ENCODE results near the gene CD4.
A peak's percentile ranks its signal among the peaks of the same experiment; 100 is the strongest.

Gene CD4

GRCh38 chr12:6765634-6766581, 23.4 kb upstream of the CD4 start, which contains the start of gene PTMS:
Gene PTMS, plus strand, starts transcription at chr12:6766363. Its CDS starts 343 bp downstream, at chr12:6766706.
- H3K4me3 ChIP-seq (ENCODE audit: low read length) = peak within 1 kb of the TSS; percentile 71
- DNase-seq (ENCODE audit: low read depth) = peak; percentile 88
- TF ChIP-seq, protein P1, sequence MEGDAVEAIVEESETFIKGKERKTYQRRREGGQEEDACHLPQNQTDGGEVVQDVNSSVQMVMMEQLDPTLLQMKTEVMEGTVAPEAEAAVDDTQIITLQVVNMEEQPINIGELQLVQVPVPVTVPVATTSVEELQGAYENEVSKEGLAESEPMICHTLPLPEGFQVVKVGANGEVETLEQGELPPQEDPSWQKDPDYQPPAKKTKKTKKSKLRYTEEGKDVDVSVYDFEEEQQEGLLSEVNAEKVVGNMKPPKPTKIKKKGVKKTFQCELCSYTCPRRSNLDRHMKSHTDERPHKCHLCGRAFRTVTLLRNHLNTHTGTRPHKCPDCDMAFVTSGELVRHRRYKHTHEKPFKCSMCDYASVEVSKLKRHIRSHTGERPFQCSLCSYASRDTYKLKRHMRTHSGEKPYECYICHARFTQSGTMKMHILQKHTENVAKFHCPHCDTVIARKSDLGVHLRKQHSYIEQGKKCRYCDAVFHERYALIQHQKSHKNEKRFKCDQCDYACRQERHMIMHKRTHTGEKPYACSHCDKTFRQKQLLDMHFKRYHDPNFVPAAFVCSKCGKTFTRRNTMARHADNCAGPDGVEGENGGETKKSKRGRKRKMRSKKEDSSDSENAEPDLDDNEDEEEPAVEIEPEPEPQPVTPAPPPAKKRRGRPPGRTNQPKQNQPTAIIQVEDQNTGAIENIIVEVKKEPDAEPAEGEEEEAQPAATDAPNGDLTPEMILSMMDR (IDR thresholded peaks at IDR 0.05; ENCODE audit: insufficient read depth, low read depth, low read length, missing control alignments) = no peak

- peak overlapping the region; percentile 71 for H3K4me3 ChIP-seq (ENCODE audit: low read length)
- peak; percentile 70 for DNase-seq (ENCODE audit: low read depth)
- TF ChIP-seq, protein P1 (IDR thresholded peaks at IDR 0.05; ENCODE audit: insufficient read depth, low read depth, low read length, missing control alignments) = peak; percentile 29
Observed at GRCh38 chr12:6766651-6767349, 22.5 kb upstream of the CD4 start.

GRCh38 chr12:6767353-6768319, 21.7 kb upstream of the CD4 start:
- TF ChIP-seq, protein P1 (IDR thresholded peaks at IDR 0.05; ENCODE audit: insufficient read depth, low read depth, low read length, missing control alignments) = no peak
- peak; percentile 29 for DNase-seq (ENCODE audit: low read depth)

GRCh38 chr12:6768437-6768914, 20.9 kb upstream of the CD4 start:
- DNase-seq (ENCODE audit: low read depth) = no peak
- H3K4me3 ChIP-seq (ENCODE audit: low read length) = peak overlapping the region; percentile 71
- TF ChIP-seq, protein P1 (IDR thresholded peaks at IDR 0.05; ENCODE audit: insufficient read depth, low read depth, low read length, missing control alignments) = no peak

More at GRCh38 chr12:6767353-6768319, 21.7 kb upstream of the CD4 start:
- H3K4me3 ChIP-seq (ENCODE audit: low read length) = peak overlapping the region; percentile 71

- TF ChIP-seq, protein P1 (IDR thresholded peaks at IDR 0.05; ENCODE audit: insufficient read depth, low read depth, low read length, missing control alignments) = no peak
- no peak for DNase-seq (ENCODE audit: low read depth)
- no peak overlapping the region for H3K4me3 ChIP-seq (ENCODE audit: low read length)
Observed at GRCh38 chr12:6768990-6769389, 20.3 kb upstream of the CD4 start.

DNA sequence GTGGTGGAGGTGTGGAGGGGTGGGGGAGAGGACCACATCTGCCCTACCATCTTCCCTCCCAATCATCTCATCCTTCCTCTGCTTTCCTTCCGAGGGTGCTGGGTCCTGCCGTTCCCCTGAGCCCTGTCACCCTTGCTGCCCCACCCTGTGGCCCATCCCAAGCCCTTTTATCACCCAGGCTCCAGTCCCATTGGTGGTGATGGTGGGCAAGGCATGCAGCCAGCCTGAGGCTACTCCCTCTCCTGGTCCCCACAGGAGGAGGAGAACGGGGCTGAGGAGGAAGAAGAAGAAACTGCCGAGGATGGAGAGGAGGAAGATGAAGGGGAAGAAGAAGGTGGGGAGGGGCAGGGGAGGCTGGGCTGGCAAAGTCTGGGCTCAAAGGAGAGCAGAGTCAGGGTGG, 19.7 kb upstream of the CD4 start:
- DNase-seq (ENCODE audit: low read depth) = no peak
- H3K4me3 ChIP-seq (ENCODE audit: low read length) = no peak overlapping the region
- TF ChIP-seq, protein P1 (IDR thresholded peaks at IDR 0.05; ENCODE audit: insufficient read depth, low read depth, low read length, missing control alignments) = no peak
